Stomach (tissue), 9 donors: Measurements from ENCODE around the gene OR2H2. TPM values are rescaled to one million over a fixed set of nuclear protein-coding genes. Genes with fewer than 3 reads are reported as not detected.

Source experiments
- DNase-seq, 2 donors: peaks; one replicate each; pipeline versions ENCODE4 v3.0.0 to v3.0.0-alpha.2; 2013 to 2019
- H3K27ac ChIP-seq, 5 donors: fragments of 200-600 bp in 4 of 5; sonication (generic) in 4 of 5; one replicate each; pipeline ENCODE4 v1.5.1; 2013 to 2019; ENCODE audit warnings: mild to moderate bottlenecking in 1 of 5, moderate library complexity in 1 of 5
- H3K27me3 ChIP-seq, 3 donors: fragments of 200-600 bp; sonication (generic); one replicate each; pipeline ENCODE4 v1.5.1; 2017 to 2019; ENCODE audit warnings: mixed run types in 1 of 3
- H3K36me3 ChIP-seq, 4 donors: fragments of 200-600 bp; sonication (generic); 1 replicate in 3 of 4; 2 replicates in 1 of 4; pipeline ENCODE4 v1.5.1; 2016 to 2019
- H3K4me1 ChIP-seq, 4 donors: fragments of 200-600 bp; sonication (generic); one replicate each; pipeline ENCODE4 v1.5.1; 2016 to 2019
- H3K4me3 ChIP-seq, 4 donors: fragments of 200-600 bp; sonication (generic) in 3 of 4; one replicate each; pipeline ENCODE4 v1.5.1; 2016 to 2019; ENCODE audit warnings: mild to moderate bottlenecking in 1 of 4
- H3K9me3 ChIP-seq, 4 donors: fragments of 200-600 bp; sonication (generic); one replicate each; pipeline ENCODE4 v1.5.1; 2016 to 2019
- CTCF ChIP-seq, 7 experiments: fragments of 450-650 bp in 4 of 7; fragments of 200-600 bp in 3 of 7; sonication (generic) in 3 of 7; IDR thresholded peaks; one replicate each; pipeline ENCODE4 v1.5.1; 2016 to 2019; ENCODE audit warnings: antibody characterized with exemption in 7 of 7, control low read depth in 2 of 7, mild to moderate bottlenecking in 1 of 7
- EP300 ChIP-seq: sonication (generic); formaldehyde crosslinking; IDR thresholded peaks from one replicate; pipeline ENCODE4 v1.6.1; 2017; ENCODE audit warnings: antibody characterized with exemption
- POLR2A ChIP-seq, 4 donors: fragments of 450-650 bp; IDR thresholded peaks; one replicate each; pipeline ENCODE4 v1.6.1; 2016; ENCODE audit warnings: antibody characterized with exemption in 4 of 4, control low read depth in 2 of 4, mild to moderate bottlenecking in 1 of 4, moderate library complexity in 1 of 4
- POLR2AphosphoS5 ChIP-seq, 3 donors: sonication (generic); formaldehyde crosslinking; IDR thresholded peaks; one replicate each; pipeline ENCODE4 v1.6.1; 2016; ENCODE audit warnings: antibody characterized with exemption in 3 of 3
- WGBS, 5 donors: extraction: QIAGEN DNeasy Blood & Tissue Kit in 3 of 5; methylation state at CpG; one replicate each; pipeline versions ENCODE4 v1.1.5 to v1.1.7; 2013 to 2018; 5-methylcytosine and 5-hydroxymethylcytosine counted together
- intact Hi-C: fragments of 100-400 bp; cut with DNase I; formaldehyde crosslinking; loops from one replicate; pipeline ENCODE4 v1.15.1; 2023; ENCODE audit warnings: low total_unique reads
- polyA plus RNA-seq, 3 donors: library from polyadenylated mRNA; stranded (reverse); fragments of 200-250 nt; gene quantifications; one replicate each; pipeline ENCODE4 v1.2.3, GENCODE V29; 2013
- total RNA-seq, 5 donors: library from RNA; depleted of rRNA; stranded (reverse); fragments of >200 nt; gene quantifications; one replicate each; pipeline versions ENCODE4 v1.1.0 to v1.2.3, GENCODE V29; 2014 to 2016
- donor health status: healthy with polysubstance abuse.
- donor health status: Bipolar disorder and iron deficiency.
- donor health status: healthy.

OR2H2 gene
- total and polyA plus RNA-seq, 8 donors: not detected

- Histone ChIP-seq H3K4me3 (no peak overlapping the region), H3K9me3 (no peaks in the 10 kb centered on the region), H3K27ac (no peak overlapping the region), H3K27me3 (peaks cover 0 to 11% (median 6%) of the 10 kb centered on the region in 3 donors), H3K36me3 (peaks cover 4 to 18% (median 14%) of the 10 kb centered on the region in 4 donors), H3K4me1 (no peaks in the 10 kb centered on the region)
- intact Hi-C loops: no loop called here
- 21 to 33% (median 25%) methylated on average over 2 of the region's 2 CpGs for WGBS, 5 donors
- no peak for TF ChIP-seq EP300
- no peak for TF ChIP-seq CTCF (IDR thresholded peaks at IDR 0.05)
- no peak for TF ChIP-seq POLR2AphosphoS5 (IDR thresholded peaks at IDR 0.05)
- no peak for TF ChIP-seq POLR2A (IDR thresholded peaks at IDR 0.05)
- DNase-seq: no peak
These were observed 13.3 kb downstream of the OR2H2 start for GRCh38 chr6:29598172-29598747.

GRCh38 chr6:29602564-29603361 is 17.8 kb downstream of the OR2H2 start:
- peaks cover 18 to 63% (median 59%) of the 10 kb centered on the region in 4 donors for H3K36me3 ChIP-seq
- WGBS, 5 donors: 77 to 83% (median 82%) methylated on average over 12 of the region's 12 CpGs
- no peak overlapping the region for H3K4me3 ChIP-seq

GRCh38 chr6:29603456-29603855 is 18.5 kb downstream of the OR2H2 start:
- intact Hi-C loops: no loop called here
- Histone ChIP-seq H3K4me1 (no peaks in the 10 kb centered on the region), H3K4me3 (no peak overlapping the region), H3K27me3 (no peaks in the 10 kb centered on the region), H3K36me3 (peaks cover 24 to 70% (median 66%) of the 10 kb centered on the region in 4 donors), H3K27ac (no peak overlapping the region), H3K9me3 (no peaks in the 10 kb centered on the region)
- 80 to 89% (median 88%) methylated on average over 11 of the region's 11 CpGs for WGBS, 5 donors
- no peak for DNase-seq
- no peak for TF ChIP-seq POLR2AphosphoS5 (IDR thresholded peaks at IDR 0.05)
- no peak for TF ChIP-seq CTCF (IDR thresholded peaks at IDR 0.05)
- TF ChIP-seq POLR2A (IDR thresholded peaks at IDR 0.05): no peak
- TF ChIP-seq EP300: no peak

More at GRCh38 chr6:29602564-29603361, 17.8 kb downstream of the OR2H2 start:
- intact Hi-C loops: no loop called here
- H3K9me3 ChIP-seq: no peaks in the 10 kb centered on the region
- TF ChIP-seq POLR2AphosphoS5 (IDR thresholded peaks at IDR 0.05) (no peak), POLR2A (IDR thresholded peaks at IDR 0.05) (no peak), CTCF (IDR thresholded peaks at IDR 0.05) (no peak), EP300 (no peak)
- DNase-seq: peak in 1 of 2 donors; percentile 34
- H3K27ac ChIP-seq: no peak overlapping the region
- no peaks in the 10 kb centered on the region for H3K4me1 ChIP-seq
- H3K27me3 ChIP-seq: no peaks in the 10 kb centered on the region

- no peak for DNase-seq
- no peaks in the 10 kb centered on the region for H3K27me3 ChIP-seq
- no peak overlapping the region for H3K4me3 ChIP-seq
- no peaks in the 10 kb centered on the region for H3K4me1 ChIP-seq
- WGBS, 5 donors: 76 to 94% (median 86%) methylated on average over 2 of the region's 2 CpGs
- TF ChIP-seq EP300 (no peak), POLR2AphosphoS5 (IDR thresholded peaks at IDR 0.05) (no peak), POLR2A (IDR thresholded peaks at IDR 0.05) (no peak), CTCF (IDR thresholded peaks at IDR 0.05) (no peak)
- H3K27ac ChIP-seq: no peak overlapping the region
- H3K36me3 ChIP-seq: peaks cover 27 to 75% (median 71%) of the 10 kb centered on the region in 4 donors
- H3K9me3 ChIP-seq: no peaks in the 10 kb centered on the region
- intact Hi-C loops: no loop called here
These were observed 19.0 kb downstream of the OR2H2 start for GRCh38 chr6:29603930-29604329.
